Measurements from ENCODE around the gene HYAL3. TPM values are rescaled to one million over a fixed set of nuclear protein-coding genes. Genes with fewer than 3 reads are reported as not detected.
"Not testable (repeated sequence)": the region's sequence is repeated elsewhere in the genome, so short reads cannot be mapped to it uniquely, and the experiment has no call there.

The HYAL3 gene
- total RNA-seq, 1 donor from 2014 or later = 2.7 TPM

GRCh38 chr3:50269977-50270413, 29.2 kb downstream of the HYAL3 start:
- no peak for DNase-seq

DNA sequence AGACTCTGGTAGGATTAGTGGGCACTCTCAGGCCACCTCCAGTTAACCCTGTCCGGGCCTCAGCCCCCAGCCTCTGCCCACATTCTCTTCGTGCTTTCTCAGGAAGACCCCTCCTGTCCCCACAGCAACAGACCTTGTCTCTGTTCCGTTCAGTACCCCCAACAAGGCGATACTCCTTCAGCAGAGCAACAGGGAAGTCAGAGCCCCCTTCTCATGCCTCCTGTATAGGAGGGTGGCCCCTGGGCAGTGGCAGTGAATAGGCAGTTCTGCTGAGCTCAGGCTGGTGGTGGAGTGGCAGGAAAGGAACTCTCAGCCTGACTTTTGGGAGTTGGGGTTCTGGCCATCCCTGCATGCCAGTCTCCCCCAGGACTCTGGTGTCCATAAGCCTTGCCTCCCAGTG, 29.7 kb downstream of the HYAL3 start:
- no peak for DNase-seq

DNA sequence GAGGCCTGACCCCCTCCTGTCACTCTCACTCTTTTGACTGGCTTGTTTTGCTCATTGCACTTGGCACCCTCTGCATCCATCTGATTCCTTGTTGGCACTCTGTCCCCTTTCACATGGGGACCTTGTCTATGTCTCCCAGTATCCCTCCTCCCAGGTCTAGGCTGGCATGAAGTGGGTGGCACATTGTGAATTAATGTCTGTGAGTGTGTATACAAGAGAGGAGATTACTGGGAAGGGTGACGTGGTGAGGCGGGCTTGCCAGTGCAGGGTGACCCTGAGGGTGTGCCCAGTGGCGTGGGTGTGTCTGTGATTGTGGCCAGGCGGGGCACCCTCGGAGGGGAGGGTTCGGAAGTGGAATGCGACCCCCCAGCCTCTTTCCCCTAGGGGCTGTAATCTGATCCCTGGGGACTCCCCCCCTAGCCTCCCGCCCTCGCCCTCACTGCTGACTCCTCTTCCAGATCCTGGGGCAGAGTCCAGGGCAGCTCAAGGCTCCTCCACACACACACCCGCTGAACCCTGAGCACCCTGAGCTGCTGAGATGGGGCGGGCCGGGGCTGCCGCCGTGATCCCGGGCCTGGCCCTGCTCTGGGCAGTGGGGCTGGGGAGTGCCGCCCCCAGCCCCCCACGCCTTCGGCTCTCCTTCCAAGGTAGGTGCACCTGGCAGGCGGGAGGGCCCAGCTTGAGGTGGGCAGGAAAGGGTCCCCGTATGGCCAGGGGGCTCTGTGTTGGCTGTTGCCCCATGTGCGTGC, 30.3 kb downstream of the HYAL3 start, which contains the start of gene SEMA3B:
SEMA3B (plus strand) TSS at position 445 of the 749 bp plus-strand sequence; CDS start at position 539, 94 bp downstream.
- no peak for DNase-seq

DNA sequence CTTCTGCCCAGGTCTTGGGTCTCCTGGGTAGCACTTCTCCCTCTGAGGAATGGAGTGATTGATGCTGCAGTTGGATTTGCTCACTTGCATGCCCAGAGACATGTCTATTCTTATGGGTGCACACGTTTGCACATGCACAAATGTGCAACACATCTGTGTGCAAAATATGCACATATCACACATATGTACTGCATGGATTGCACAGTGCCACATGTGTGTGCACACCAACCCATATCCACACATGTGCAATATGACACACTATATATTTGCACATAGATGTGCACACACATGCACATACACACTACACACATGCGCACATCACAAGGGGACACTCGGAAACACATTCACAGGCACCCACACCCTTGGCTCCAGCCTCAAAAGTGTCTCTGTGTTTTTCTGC, 30.9 kb downstream of the HYAL3 start:
- DNase-seq = no peak

DNA sequence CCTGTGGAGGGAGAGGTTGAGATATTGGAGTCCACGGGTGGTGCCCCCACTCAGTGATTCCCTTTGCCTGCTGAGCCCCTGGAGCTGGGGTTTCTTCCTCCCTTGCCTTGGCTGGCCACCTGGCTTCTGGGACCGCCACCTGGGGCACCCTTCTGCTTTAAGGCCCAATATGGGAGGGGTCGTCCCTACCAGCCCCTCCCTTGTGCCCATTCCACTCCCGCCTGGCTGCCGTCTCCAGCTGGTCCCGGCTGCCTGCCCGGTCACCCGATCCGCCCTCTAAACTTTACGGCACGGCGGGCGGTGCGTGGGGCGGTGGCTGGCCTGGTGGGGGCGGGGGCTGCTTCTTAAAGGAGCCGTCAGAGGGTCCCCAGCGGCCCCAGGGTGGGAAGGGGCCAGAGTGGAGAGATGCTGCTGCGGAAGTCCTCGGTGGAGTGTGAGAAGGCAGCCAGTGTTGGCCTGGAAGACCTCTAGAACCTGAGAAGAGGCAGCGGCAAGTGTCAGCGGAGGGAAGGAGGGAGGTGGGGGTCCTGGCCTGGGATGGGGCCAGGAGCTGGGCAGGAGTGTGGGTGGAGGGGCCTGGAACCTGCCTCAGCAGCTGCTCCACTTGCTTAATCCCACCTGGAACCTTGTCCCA, 31.8 kb downstream of the HYAL3 start:
- no peak for DNase-seq

GRCh38 chr3:50266836-50267235, 32.4 kb downstream of the HYAL3 start:
- no peak for DNase-seq

DNA sequence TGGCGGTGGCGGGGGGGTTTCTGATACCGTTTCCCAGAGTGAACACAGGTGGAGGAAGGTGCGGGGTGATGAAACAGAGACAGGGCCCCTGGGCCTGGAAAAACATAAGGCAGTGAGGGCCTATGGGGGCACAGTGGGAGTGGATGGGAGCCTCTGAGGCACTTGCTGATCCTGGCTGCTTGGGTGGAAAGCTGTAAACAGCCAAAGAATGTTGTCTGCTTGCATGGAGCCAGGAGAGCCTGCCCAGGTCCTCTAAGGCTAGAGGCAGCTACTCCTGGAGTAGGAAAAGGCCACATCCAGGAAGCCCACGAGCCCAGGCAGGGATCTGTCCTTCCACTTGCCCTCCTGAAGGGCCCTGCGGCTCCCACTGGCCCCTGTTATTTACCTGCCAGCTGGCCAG, 33.2 kb downstream of the HYAL3 start:
- no peak for DNase-seq

DNA sequence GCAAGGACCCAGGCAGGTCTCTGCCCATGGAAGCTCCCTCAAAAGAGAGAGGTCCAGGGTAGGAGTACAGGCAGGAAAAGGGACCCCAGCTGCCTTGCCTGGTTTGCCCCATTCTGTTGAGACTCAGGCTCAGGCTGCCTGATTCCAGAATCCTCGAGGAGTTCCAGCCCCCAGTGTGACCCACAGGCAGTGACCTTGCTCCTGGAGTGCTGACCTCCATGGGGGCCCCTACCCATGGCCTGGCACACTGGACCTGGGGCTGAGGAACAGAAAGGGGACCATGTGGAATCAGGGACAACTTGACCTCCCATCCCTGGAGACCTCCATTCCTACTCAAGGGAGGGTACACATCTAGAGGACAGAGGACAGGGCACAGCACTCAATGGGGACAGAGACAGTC, 33.6 kb downstream of the HYAL3 start:
- no peak for DNase-seq

GRCh38 chr3:50264964-50265485, 34.2 kb downstream of the HYAL3 start:
- DNase-seq = no peak

DNA sequence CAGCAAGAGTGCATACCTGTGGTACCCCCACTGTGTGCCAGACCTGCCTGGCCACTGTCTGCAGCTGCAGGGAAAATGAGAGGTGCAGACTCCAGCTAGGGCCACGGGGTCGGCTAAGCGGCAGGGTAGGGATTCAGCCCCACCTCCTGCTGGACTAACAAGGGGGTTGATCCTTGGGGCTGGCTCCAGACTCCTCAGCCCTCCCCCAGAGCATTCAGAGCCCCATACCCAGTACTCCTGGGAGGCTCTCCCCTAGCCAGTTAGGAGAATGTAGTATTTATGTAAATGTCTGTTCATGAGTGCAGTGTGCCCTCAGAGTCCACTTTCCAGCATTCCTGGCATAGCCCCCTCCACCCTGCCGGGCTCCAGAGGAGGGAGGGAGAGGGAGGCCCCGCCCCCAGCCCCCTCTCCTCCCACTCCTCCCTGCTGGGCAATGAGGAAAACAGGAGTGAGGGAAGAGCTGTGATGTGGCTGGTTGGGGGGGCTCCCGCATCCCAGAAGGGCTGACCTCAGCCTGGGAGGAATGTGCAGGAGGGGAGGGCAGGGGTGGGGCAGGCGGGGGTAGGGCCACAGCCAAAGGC, 34.7 kb downstream of the HYAL3 start:
- peak; percentile 90 for DNase-seq

GRCh38 chr3:50263478-50264382, 35.5 kb downstream of the HYAL3 start:
- no peak for DNase-seq

DNA sequence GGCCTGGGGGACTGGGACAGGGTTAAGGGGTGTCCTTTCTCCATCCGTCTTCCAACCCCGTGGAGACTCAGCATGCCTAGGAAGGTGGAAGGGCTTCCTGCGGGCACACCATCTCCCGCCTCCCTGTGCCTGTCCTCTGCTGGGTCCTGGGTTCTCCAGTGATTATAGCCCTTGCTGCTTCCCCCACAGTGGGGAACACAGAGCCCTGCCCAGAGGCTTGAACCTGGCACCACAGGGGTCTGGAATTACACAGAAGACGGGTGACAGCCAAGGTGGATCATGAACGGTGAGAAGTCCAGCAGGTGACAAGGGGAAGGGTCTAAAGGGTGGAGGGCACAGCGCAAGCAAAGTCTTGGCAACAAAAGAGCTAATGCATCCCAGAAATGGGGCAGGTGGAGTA, 36.4 kb downstream of the HYAL3 start:
- no peak for DNase-seq

DNA sequence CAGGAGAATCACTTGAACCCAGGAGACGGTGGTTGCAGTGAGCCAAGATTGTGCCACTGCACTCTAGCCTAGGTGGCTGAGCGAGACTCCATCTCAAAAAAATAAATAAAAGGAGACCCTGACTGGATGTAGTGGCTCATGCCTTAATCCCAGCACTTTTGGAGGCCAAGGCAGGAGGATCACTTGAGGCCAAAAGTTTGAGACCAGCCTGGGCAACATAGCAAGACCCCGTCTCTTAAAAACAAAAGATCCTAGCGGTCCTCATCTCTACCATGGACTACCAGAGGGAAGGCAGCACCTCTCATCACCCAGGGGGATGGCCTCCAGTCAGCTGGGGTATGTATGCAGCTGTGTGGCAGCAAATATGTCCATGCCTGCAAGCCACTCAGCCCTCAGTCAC, 37.0 kb downstream of the HYAL3 start:
- not testable (repeated sequence) for DNase-seq

DNA sequence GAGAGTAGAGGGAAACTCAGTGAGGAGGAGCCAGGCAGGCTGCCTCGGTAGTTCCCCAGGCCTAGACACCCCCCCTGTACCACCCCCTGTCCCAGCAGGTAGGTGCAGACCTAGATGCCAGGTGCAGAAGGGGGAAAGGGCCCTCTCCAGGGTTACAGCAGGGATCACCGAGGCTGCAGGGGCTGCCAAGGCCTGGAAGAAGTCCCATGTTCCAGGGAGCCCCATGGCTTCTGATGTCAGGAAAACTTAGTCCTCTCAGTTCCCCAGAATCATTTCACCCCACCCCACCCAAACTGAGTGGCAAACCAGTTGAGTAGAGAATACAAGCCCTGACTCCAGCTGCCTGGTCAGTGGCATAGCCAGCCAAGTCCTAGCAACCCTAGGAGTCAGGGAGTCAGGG, 37.7 kb downstream of the HYAL3 start:
- no peak for DNase-seq

DNA sequence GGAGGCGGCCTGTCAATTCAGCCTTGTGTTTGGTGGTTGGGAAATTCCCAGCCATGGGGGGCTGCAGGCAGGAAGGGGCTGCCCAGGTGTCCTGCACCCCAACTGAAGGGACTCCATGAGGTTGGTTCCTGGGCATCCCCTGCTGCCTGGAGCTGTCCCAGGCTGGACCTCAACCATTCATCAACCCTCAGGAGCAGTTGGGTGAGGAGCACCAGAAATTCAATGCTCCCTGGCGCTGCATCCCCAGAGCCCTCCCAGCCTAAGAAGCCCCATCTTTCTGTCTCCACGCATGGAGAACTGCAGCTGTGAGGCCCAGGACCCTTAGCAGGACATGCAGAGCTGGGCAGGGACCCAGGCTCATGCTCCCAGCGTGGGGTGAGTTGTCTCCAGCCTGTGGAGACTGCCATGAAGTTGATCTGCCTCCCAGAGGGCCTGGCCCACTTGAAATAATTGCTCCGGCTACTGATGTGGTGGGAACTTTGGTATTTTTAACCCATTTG, 38.2 kb downstream of the HYAL3 start:
- DNase-seq = no peak

GRCh38 chr3:50260027-50260941, 38.9 kb downstream of the HYAL3 start:
- peak; percentile 91 for DNase-seq

- DNase-seq = no peak
Measured at GRCh38 chr3:50259432-50260026, 39.7 kb downstream of the HYAL3 start.

DNA sequence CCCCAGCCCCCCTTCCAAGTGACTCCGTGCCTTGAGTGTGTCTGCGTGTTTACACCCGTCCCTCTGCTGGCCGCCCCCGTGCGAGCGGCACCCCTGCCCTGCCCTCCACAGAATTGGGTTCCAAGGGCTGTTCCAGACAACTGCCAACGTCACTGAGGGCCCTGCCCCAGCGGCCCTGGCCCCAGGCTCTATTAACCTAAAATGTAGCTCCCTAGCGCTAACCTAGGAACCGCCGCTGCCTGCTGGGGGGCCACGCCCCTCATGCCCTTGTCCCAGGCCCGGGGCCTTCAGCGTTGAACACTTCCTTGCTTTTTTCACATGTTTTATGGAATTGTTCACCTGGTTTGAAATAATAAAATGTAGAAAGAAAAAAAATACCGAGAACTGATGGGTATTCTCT, 40.2 kb downstream of the HYAL3 start:
- no peak for DNase-seq

DNA sequence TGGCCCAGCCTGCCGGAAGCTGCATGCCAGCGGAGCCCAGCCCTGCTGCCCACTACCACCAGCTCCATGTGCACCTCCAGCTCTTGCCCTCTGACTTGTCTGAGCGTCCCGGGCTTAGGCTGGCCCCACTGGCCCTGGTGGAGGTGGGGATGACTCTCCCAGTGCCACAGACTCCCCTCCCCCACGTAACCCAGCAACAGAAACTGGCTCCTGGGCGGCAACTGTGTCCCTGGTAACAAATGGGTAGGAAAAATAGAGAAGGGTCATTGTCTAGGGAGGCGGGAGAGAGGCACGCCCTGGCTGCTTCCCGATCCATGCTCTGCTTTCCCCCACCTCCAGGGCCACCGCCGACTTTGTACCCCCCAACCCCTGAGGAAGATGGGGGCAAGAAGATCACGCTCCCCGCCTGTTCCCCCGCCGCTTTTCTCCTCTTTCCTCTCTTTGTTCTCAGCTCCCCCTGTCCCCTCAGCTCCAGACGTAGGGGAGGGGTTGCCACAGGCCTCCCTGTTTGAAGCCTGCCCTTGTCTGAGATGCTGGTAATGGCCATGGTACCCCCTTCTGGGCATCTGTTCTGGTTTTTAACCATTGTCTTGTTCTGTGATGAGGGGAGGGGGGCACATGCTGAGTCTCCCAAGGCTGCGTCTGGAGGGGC, 41.0 kb downstream of the HYAL3 start:
- DNase-seq = no peak
